HepG2 (cell line): ENCODE data around the gene IL11RA. TPM values are rescaled to one million over a fixed set of nuclear protein-coding genes. Genes with fewer than 3 reads are reported as not detected.

ENCODE experiments used
- AHDC1 ChIP-seq: sonication (generic); formaldehyde crosslinking; IDR thresholded peaks from 2 replicates; pipeline ENCODE4 v1.5.1; 2020; ENCODE audit warnings: mild to moderate bottlenecking, missing genetic modification reagents, borderline replicate concordance
- CEBPG ChIP-seq: IDR thresholded peaks from 2 replicates; pipeline ENCODE4 v1.6.1; 2016
- ELF1 ChIP-seq: sonication (generic); formaldehyde crosslinking; IDR thresholded peaks from 2 replicates; pipeline ENCODE4 v1.4.0; 2020; ENCODE audit warnings: missing genetic modification reagents
- HNF4A ChIP-seq: sonication (generic); formaldehyde crosslinking; IDR thresholded peaks from 2 replicates; pipeline ENCODE4 v1.4.0; 2020; ENCODE audit warnings: missing genetic modification reagents
- JUND ChIP-seq: sonication (generic); formaldehyde crosslinking; IDR thresholded peaks from 2 replicates; pipeline ENCODE4 v1.8.0; 2022; ENCODE audit warnings: mild to moderate bottlenecking, missing genetic modification reagents
- MED13 ChIP-seq: sonication (generic); formaldehyde crosslinking; IDR thresholded peaks from 2 replicates; pipeline ENCODE4 v1.5.0; 2020; ENCODE audit warnings: missing genetic modification reagents
- MLLT10 ChIP-seq: sonication (generic); formaldehyde crosslinking; IDR thresholded peaks from 2 replicates; pipeline ENCODE4 v1.4.0; 2020; ENCODE audit warnings: missing genetic modification reagents
- MNT ChIP-seq: fragments of 450-650 bp; IDR thresholded peaks from 2 replicates; pipeline ENCODE4 v1.6.1; 2016
- NAIF1 ChIP-seq: sonication (generic); formaldehyde crosslinking; IDR thresholded peaks from 2 replicates; pipeline ENCODE4 v1.5.0; 2020; ENCODE audit warnings: mild to moderate bottlenecking, missing genetic modification reagents, borderline replicate concordance
- NR2F6 ChIP-seq, 2 experiments: IDR thresholded peaks; 2 replicates each; pipeline ENCODE4 v1.6.1; 2016; ENCODE audit warnings: antibody characterized with exemption in 1 of 2, mild to moderate bottlenecking in 1 of 2
- PRMT3 ChIP-seq: sonication (generic); formaldehyde crosslinking; IDR thresholded peaks from 2 replicates; pipeline ENCODE4 v1.8.1; 2022; ENCODE audit warnings: low read depth, mild to moderate bottlenecking, moderate library complexity, missing genetic modification reagents, borderline replicate concordance
- RBM22 ChIP-seq: fragments of 200-400 bp; formaldehyde crosslinking; optimal IDR thresholded peaks from 2 replicates; pipeline ENCODE3; 2017; ENCODE audit warnings: mild to moderate bottlenecking, low read length, moderate library complexity
- RXRB ChIP-seq: IDR thresholded peaks from 2 replicates; pipeline ENCODE4 v1.6.1; 2016; ENCODE audit warnings: borderline replicate concordance, missing genetic modification reagents, missing compliant biosample characterization
- SAP130 ChIP-seq: IDR thresholded peaks from 2 replicates; pipeline ENCODE4 v1.6.1; 2016; ENCODE audit warnings: low read depth
- SP5 ChIP-seq: IDR thresholded peaks from 2 replicates; pipeline ENCODE4 v1.6.1; 2016; ENCODE audit warnings: low read depth, borderline replicate concordance
- TERF1 ChIP-seq: sonication (generic); formaldehyde crosslinking; IDR thresholded peaks from 2 replicates; pipeline ENCODE4 v1.8.0; 2022; ENCODE audit warnings: mild to moderate bottlenecking, missing genetic modification reagents, moderate library complexity
- ZNF501 ChIP-seq: sonication (generic); formaldehyde crosslinking; IDR thresholded peaks from 2 replicates; pipeline ENCODE4 v1.5.1; 2020; ENCODE audit warnings: mild to moderate bottlenecking, moderate library complexity, missing genetic modification reagents
- ZNF513 ChIP-seq: sonication (generic); formaldehyde crosslinking; conservative IDR thresholded peaks from 2 replicates; pipeline ENCODE4 v1.5.0; 2020; ENCODE audit warnings: missing genetic modification reagents
- ZNF616 ChIP-seq: sonication (generic); formaldehyde crosslinking; IDR thresholded peaks from 2 replicates; pipeline ENCODE4 v1.5.0; 2020; ENCODE audit warnings: low read depth, mild to moderate bottlenecking, missing genetic modification reagents
- polyA plus RNA-seq, 8 experiments: library from polyadenylated mRNA; depleted of rRNA in 3 of 8; stranded (reverse) in 7 of 8; unstranded in 1 of 8; fragments of >200 nt; fragmentation: Illumina TruSeq in 4 of 8; extraction: Trizol in 4 of 8; gene quantifications; 2 replicates each; pipeline versions ENCODE4 v1.2.1 to v1.2.3, GENCODE V29; 2011 to 2016; ENCODE audit warnings: low read depth in 4 of 8, missing spikeins in 1 of 8, mixed read lengths in 1 of 8; ENCODE audit not compliant: insufficient read depth in 1 of 8
- total RNA-seq, 5 experiments: library from RNA; depleted of rRNA; stranded (reverse); fragments of >200 nt; fragmentation: Illumina TruSeq; extraction: Trizol; gene quantifications; 2 replicates each; pipeline ENCODE4 v1.2.3, GENCODE V29; 2016; ENCODE audit warnings: low read depth in 1 of 5

The IL11RA gene
- total and polyA plus RNA-seq, 2 of the 13 experiments (the other 11 are each of a cell fraction or from before 2014, with no cell fraction given), result 2.0 to 4.2 TPM

- TF ChIP-seq TERF1 (no peak), RBM22 (peak; percentile 21), PRMT3 (CRISPR knock-in tag) (no peak), ELF1 (CRISPR knock-in tag) (peak; percentile 76), SP5 (CRISPR knock-in tag) (peak; percentile 97), MED13 (CRISPR knock-in tag) (0 out of 2 replicates have a peak, but pooled peaks have one; percentile 36), ZNF501 (CRISPR knock-in tag) (no peak; the same call in 1 of the 2 replicates), ZNF616 (CRISPR knock-in tag) (no peak), NR2F6 (IDR thresholded peaks at IDR 0.05) (peak; percentile 73), NR2F6 (CRISPR knock-in tag; IDR thresholded peaks at IDR 0.05) (peak; percentile 96), CEBPG (peak; percentile 31; the same call in 1 of the 2 replicates), AHDC1 (CRISPR knock-in tag) (no peak), MLLT10 (CRISPR knock-in tag) (no peak), ZNF513 (no peak), JUND (CRISPR knock-in tag) (no peak), SAP130 (CRISPR knock-in tag) (peak; percentile 94), MNT (0 out of 2 replicates have a peak, but pooled peaks have one; percentile 5), NAIF1 (CRISPR knock-in tag) (no peak), RXRB (CRISPR knock-in tag) (peak; percentile 80), HNF4A (CRISPR knock-in tag) (peak; percentile 84)
Measured at GRCh38 chr9:34651876-34652601, at the start of gene IL11RA (continued).
